GM13977 (cell line): ENCODE measurements around the gene MYORG.
A peak's percentile ranks its signal among the peaks of the same experiment; 100 is the strongest.

Source experiments
- DNase-seq: peaks from one replicate; pipeline ENCODE4 v3.0.0; 2012; ENCODE audit warnings: low spot score
- CTCF ChIP-seq: IDR thresholded peaks from 2 replicates; pipeline ENCODE4 v1.5.1; 2012; ENCODE audit warnings: mild to moderate bottlenecking, control low read depth; ENCODE audit not compliant: insufficient read depth; ENCODE audit errors: extremely low read depth, missing control alignments
- in situ Hi-C: fragments of 300-500 bp; cut with MboI; formaldehyde crosslinking; loops from one replicate; pipeline ENCODE4 v1.12.0; 2022; ENCODE audit warnings: low sequenced_read_pairs, low pct_unique_long_range_greater_than_20kb, mixed read lengths, inconsistent platforms; ENCODE audit not compliant: unreplicated experiment

Gene MYORG

DNA sequence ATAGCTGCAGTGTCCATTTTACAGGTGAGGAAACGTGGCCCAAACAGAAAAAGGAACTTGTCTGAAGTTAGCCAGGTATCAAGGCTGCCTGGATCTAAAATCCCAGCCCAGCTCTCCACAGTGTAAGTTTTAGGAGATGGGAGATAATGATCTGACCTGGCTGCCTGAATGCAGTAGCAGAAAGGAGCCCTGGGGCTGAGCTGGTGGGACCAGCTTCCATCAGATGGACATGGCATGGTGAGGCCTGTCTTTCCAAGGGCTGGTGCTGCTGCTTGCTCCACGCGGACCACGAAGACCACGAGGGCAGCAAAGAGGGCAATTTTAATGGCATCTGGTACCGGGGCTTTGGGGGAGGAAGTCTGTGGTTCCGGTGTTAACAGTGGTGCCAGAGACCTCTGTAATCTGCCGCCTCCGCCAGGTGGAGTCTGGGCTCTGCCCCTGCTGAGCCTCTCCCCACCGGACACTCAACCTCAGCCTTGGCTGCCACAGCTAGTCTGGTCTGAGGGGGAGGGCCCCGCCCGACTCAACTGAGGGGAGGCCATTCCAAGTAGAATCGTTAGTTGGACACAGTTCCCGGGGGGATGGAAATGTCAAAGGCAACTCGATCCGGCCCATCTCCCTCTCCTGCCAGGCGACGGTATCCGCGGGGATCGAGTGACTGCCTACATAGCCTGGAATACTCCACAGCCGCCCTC lies 650 bp downstream of the MYORG start:
- peak; percentile 30 for TF ChIP-seq CTCF
- peak; percentile 73 for DNase-seq
- in situ Hi-C loops, result no loop called here

DNA sequence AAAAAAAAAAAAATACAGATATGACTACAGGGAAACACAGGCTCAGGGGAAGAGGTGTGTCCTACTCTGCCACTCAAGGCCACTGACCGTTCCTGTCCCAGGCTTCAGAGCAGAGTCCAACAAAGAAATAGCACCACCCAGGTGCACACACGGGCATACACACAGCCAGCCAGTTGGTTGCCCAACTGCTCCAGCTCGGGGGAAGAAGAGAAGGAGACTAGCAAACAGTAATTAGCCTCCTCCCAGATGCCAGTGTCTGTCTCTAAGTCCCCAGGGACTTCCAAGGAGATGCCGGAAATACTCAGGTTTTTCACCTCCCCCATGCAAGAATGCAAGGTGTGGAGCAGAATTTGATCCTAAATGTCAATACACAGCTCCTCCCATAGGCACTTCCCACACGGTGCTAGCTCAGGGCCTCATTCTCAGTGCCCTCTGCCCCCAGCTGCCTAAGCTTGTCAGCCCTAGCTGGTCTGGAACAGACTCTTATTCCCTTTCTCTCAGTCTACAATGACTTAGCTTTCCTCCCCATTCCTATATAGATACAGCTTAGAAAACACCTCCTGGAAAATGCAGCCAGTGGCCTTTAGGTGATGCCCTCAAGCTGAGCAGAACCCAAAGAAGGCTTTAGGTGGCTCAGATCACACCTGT lies 1.7 kb downstream of the MYORG start:
- in situ Hi-C loops, result no loop called here
- peak; percentile 25 for DNase-seq

GRCh38 chr9:34374339-34374738 lies 2.4 kb downstream of the MYORG start:
- no peak for TF ChIP-seq CTCF
- DNase-seq, result no peak
- in situ Hi-C loops, result no loop called here

More for the DNA sequence above, 1.7 kb downstream of the MYORG start:
- TF ChIP-seq CTCF, result no peak

- DNase-seq, result no peak
- no peak for TF ChIP-seq CTCF
- in situ Hi-C loops, result no loop called here
Observed at GRCh38 chr9:34373749-34374148, 2.9 kb downstream of the MYORG start.

DNA sequence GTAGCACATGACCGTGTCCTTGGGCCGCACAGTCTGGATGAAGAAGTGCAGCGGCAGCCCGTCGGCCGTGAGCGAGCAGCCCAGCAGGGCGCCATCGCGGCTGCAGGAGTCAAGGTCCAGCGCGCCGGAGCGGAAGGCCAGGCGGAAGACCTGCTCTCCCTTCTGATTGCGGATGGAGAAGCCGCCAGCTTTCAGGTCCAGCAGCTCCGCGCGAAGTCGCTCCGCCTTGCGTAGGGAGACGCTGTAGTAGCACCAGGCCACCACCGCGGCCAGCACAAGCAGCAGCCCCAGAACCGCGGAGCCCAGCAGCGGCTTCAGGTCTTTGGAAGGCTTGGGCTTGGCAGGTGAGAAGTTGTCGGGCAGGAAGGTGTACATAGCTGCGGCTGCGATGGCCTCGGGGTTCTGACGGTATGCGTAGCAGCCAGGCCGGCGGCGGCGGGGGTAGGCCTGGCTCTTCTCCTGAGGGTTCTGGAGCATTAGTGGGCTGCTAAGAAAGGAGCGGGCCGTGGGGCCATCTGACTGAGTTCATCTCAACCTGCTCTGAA lies 4.2 kb downstream of the MYORG start:
- in situ Hi-C loops, result no loop called here
- no peak for TF ChIP-seq CTCF
- DNase-seq, result no peak

- in situ Hi-C loops, result no loop called here
- TF ChIP-seq CTCF, result no peak
- DNase-seq, result no peak
Observed at GRCh38 chr9:34371886-34372466, 4.7 kb downstream of the MYORG start.
